HUDEP-2 (cell line): ENCODE results near the gene GNPTG.

Source experiments
- DNase-seq, 76 experiments: peaks; one replicate each; lab custom pipeline; 2025; ENCODE audit not compliant: unreplicated experiment in 76 of 76; lab: John Stamatoyannopoulos, UW

The GNPTG gene

GRCh38 chr16:1366060-1366711, 14.5 kb downstream of the GNPTG start:
- DNase-seq: no peak

- DNase-seq: no peak
These were observed 15.1 kb downstream of the GNPTG start for GRCh38 chr16:1366712-1367299.

- no peak for DNase-seq
These were observed 15.9 kb downstream of the GNPTG start for GRCh38 chr16:1367486-1368174.

- DNase-seq: no peak
These were observed 19.6 kb downstream of the GNPTG start for GRCh38 chr16:1371054-1371978.

GRCh38 chr16:1372292-1372950, 20.7 kb downstream of the GNPTG start:
- no peak for DNase-seq

- DNase-seq: peak in 5 of 76 experiments; percentile 15 to 35 (median 30)
These were observed 22.9 kb downstream of the GNPTG start for GRCh38 chr16:1374418-1375297.

- DNase-seq: no peak
These were observed 23.5 kb downstream of the GNPTG start for GRCh38 chr16:1375298-1375640.

GRCh38 chr16:1375741-1376410, 24.1 kb downstream of the GNPTG start:
- DNase-seq: peak in 3 of 76 experiments; percentile 6 to 24 (median 13)

GRCh38 chr16:1377406-1378010, 25.8 kb downstream of the GNPTG start:
- no peak for DNase-seq

- DNase-seq: no peak
These were observed 26.5 kb downstream of the GNPTG start for GRCh38 chr16:1378087-1378803.

- DNase-seq: peak in 67 of 76 experiments; percentile 4 to 75 (median 53)
These were observed 27.1 kb downstream of the GNPTG start for GRCh38 chr16:1378804-1379303.

- DNase-seq: peak in 55 of 76 experiments; percentile 14 to 76 (median 54)
These were observed 27.8 kb downstream of the GNPTG start for GRCh38 chr16:1379304-1380076.

GRCh38 chr16:1380195-1380594, 28.5 kb downstream of the GNPTG start:
- DNase-seq: no peak

GRCh38 chr16:1381612-1382406, 30.1 kb downstream of the GNPTG start:
- no peak for DNase-seq

GRCh38 chr16:1383556-1383955, 31.8 kb downstream of the GNPTG start:
- DNase-seq: no peak

GRCh38 chr16:1385232-1385631, 33.5 kb downstream of the GNPTG start:
- no peak for DNase-seq
